Mesenchymal stem cell (in vitro differentiated cells and primary cell): ENCODE measurements around the gene SLC16A4.
"Not testable (repeated sequence)": the region's sequence is repeated elsewhere in the genome, so short reads cannot be mapped to it uniquely, and the experiment has no call there.

Source experiments
- DNase-seq: peaks from one replicate; pipeline ENCODE4 v3.0.0-alpha.2; 2013
- H2AFZ ChIP-seq: one replicate; pipeline ENCODE4 v1.6.1; 2013; ENCODE audit warnings: low read depth, mild to moderate bottlenecking, control low read depth, inconsistent platforms, low read length, moderate library complexity
- H2AK5ac ChIP-seq: 2 replicates; pipeline ENCODE4 v1.6.1; 2013; ENCODE audit warnings: low read length, moderate library complexity, mild to moderate bottlenecking, inconsistent platforms; ENCODE audit not compliant: severe bottlenecking
- H2BK120ac ChIP-seq: one replicate; pipeline ENCODE4 v1.6.1; 2013; ENCODE audit warnings: low read depth, mild to moderate bottlenecking, inconsistent platforms, low read length, moderate library complexity
- H2BK12ac ChIP-seq, 2 experiments: one replicate each; pipeline ENCODE4 v1.6.1; 2013; ENCODE audit warnings: inconsistent platforms in 2 of 2, low read length in 2 of 2, mild to moderate bottlenecking in 2 of 2, moderate library complexity in 2 of 2, control low read depth in 1 of 2
- H2BK15ac ChIP-seq: one replicate; pipeline ENCODE4 v1.6.1; 2013; ENCODE audit warnings: mild to moderate bottlenecking, low read depth, inconsistent platforms; ENCODE audit not compliant: poor library complexity, severe bottlenecking
- H2BK5ac ChIP-seq: 2 replicates; pipeline ENCODE4 v1.6.1; 2013; ENCODE audit warnings: low read depth, mild to moderate bottlenecking, low read length, control low read depth, inconsistent platforms; ENCODE audit not compliant: poor library complexity, severe bottlenecking
- H3K14ac ChIP-seq, 2 experiments: one replicate each; pipeline ENCODE4 v1.6.1; 2013; ENCODE audit warnings: inconsistent platforms in 2 of 2, low read length in 2 of 2, control low read depth in 1 of 2, mild to moderate bottlenecking in 1 of 2, moderate library complexity in 1 of 2
- H3K18ac ChIP-seq, 2 experiments: one replicate each; pipeline ENCODE4 v1.6.1; 2013; ENCODE audit warnings: inconsistent platforms in 2 of 2, low read length in 2 of 2, control low read depth in 1 of 2, low read depth in 1 of 2, mild to moderate bottlenecking in 1 of 2
- H3K23ac ChIP-seq, 2 experiments: one replicate each; pipeline ENCODE4 v1.6.1; 2013; ENCODE audit warnings: inconsistent platforms in 2 of 2, low read length in 2 of 2, mild to moderate bottlenecking in 2 of 2, moderate library complexity in 2 of 2, control low read depth in 1 of 2
- H3K27ac ChIP-seq: 2 replicates; pipeline ENCODE4 v1.5.1; 2013; ENCODE audit warnings: mild to moderate bottlenecking, moderate library complexity, low read length, control low read depth, inconsistent platforms; ENCODE audit not compliant: poor library complexity, severe bottlenecking
- H3K27me3 ChIP-seq, 2 experiments: 2 replicates each; pipeline versions ENCODE4 v1.6.1 to v1.7.0; 2013; ENCODE audit warnings: low read length in 2 of 2, mild to moderate bottlenecking in 2 of 2, moderate library complexity in 2 of 2, control low read depth in 1 of 2, inconsistent platforms in 1 of 2; ENCODE audit not compliant: control insufficient read depth in 1 of 2, insufficient read depth in 1 of 2
- H3K36me3 ChIP-seq, 2 experiments: 2 replicates each; pipeline versions ENCODE4 v1.6.1 to v1.7.0; 2013; ENCODE audit warnings: low read length in 2 of 2, control low read depth in 1 of 2, inconsistent platforms in 1 of 2, low read depth in 1 of 2, mild to moderate bottlenecking in 1 of 2; ENCODE audit not compliant: insufficient read depth in 2 of 2, control insufficient read depth in 1 of 2
- H3K4ac ChIP-seq, 2 experiments: one replicate each; pipeline ENCODE4 v1.6.1; 2013; ENCODE audit warnings: inconsistent platforms in 2 of 2, low read length in 2 of 2, mild to moderate bottlenecking in 2 of 2, moderate library complexity in 2 of 2, control low read depth in 1 of 2, low read depth in 1 of 2
- H3K4me1 ChIP-seq: 2 replicates; pipeline ENCODE4 v1.6.1; 2013; ENCODE audit warnings: low read depth, low read length, control low read depth; ENCODE audit not compliant: control insufficient read depth, insufficient read depth
- H3K4me2 ChIP-seq: 2 replicates; pipeline ENCODE4 v1.6.1; 2013; ENCODE audit warnings: low read length, mild to moderate bottlenecking, inconsistent platforms; ENCODE audit not compliant: poor library complexity, severe bottlenecking
- H3K4me3 ChIP-seq, 2 experiments: 2 replicates each; pipeline versions ENCODE4 v1.5.1 to v1.7.0; 2013; ENCODE audit warnings: low read length in 2 of 2, mild to moderate bottlenecking in 2 of 2, control low read depth in 1 of 2, low read depth in 1 of 2; ENCODE audit not compliant: insufficient read depth in 1 of 2
- H3K79me1 ChIP-seq: replicated peaks from 2 replicates; pipeline ENCODE4 v1.6.1; 2013; ENCODE audit warnings: mild to moderate bottlenecking, control low read depth, low read length, inconsistent platforms; ENCODE audit not compliant: poor library complexity, severe bottlenecking
- H3K9ac ChIP-seq: 2 replicates; pipeline ENCODE4 v1.7.0; 2013; ENCODE audit warnings: mild to moderate bottlenecking, low read length, moderate library complexity
- H3K9me3 ChIP-seq: 2 replicates; pipeline ENCODE4 v1.7.0; 2013; ENCODE audit warnings: mild to moderate bottlenecking, low read length; ENCODE audit not compliant: control insufficient read depth
- H4K8ac ChIP-seq: one replicate; pipeline ENCODE4 v1.6.1; 2013; ENCODE audit warnings: inconsistent platforms, mild to moderate bottlenecking, low read length, moderate library complexity
- H4K91ac ChIP-seq: one replicate; pipeline ENCODE4 v1.6.1; 2013; ENCODE audit warnings: mild to moderate bottlenecking, low read length, inconsistent platforms
- WGBS: methylation state at CpG from one replicate; pipeline ENCODE4 v1.1.7; 2013; ENCODE audit warnings: mixed read lengths; 5-methylcytosine and 5-hydroxymethylcytosine counted together

SLC16A4 gene

GRCh38 chr1:110406407-110406806 is 15.6 kb upstream of the SLC16A4 start:
- not testable (repeated sequence) for H3K79me1 ChIP-seq, H4K8ac ChIP-seq, H3K4me1 ChIP-seq, H3K9me3 ChIP-seq, H3K23ac ChIP-seq, H2BK15ac ChIP-seq, H3K14ac ChIP-seq, H4K91ac ChIP-seq, H3K4ac ChIP-seq, DNase-seq, H2AFZ ChIP-seq, H3K18ac ChIP-seq, H2BK120ac ChIP-seq, H3K27ac ChIP-seq, H2BK5ac ChIP-seq, H2AK5ac ChIP-seq, H2BK12ac ChIP-seq, H3K27me3 ChIP-seq
- 93% methylated on average over 8 of the region's 15 CpGs for WGBS
- Histone ChIP-seq H3K4me3 (peak overlapping the region in 1 of 2 experiments; percentile 90), H3K9ac (peak overlapping the region; percentile 96), H3K4me2 (peak overlapping the region; percentile 69), H3K36me3 (peaks cover 11 to 40% of the 10 kb centered on the region in 2 experiments)

- no peak overlapping the region for H3K4me2 ChIP-seq
- H2BK12ac ChIP-seq: no peak overlapping the region
- H3K9ac ChIP-seq: peak overlapping the region; percentile 27
- H2BK120ac ChIP-seq: no peak overlapping the region
- H3K27me3 ChIP-seq: no peaks in the 10 kb centered on the region
- H3K4me3 ChIP-seq: no peak overlapping the region
- no peak overlapping the region for H3K4ac ChIP-seq
- DNase-seq: no peak
- peaks cover 17 to 58% of the 10 kb centered on the region in 2 experiments for H3K36me3 ChIP-seq
- H2AK5ac ChIP-seq: no peak overlapping the region
- H3K79me1 ChIP-seq: peaks cover 6% of the 10 kb centered on the region
- H2BK5ac ChIP-seq: no peak overlapping the region
- no peak overlapping the region for H2AFZ ChIP-seq
- H3K27ac ChIP-seq: no peak overlapping the region
- H3K18ac ChIP-seq: no peak overlapping the region
- 100% methylated on average over 4 of the region's 4 CpGs for WGBS
- no peak overlapping the region for H4K91ac ChIP-seq
- no peak overlapping the region for H4K8ac ChIP-seq
- no peaks in the 10 kb centered on the region for H3K9me3 ChIP-seq
- H3K14ac ChIP-seq: no peak overlapping the region
- H3K23ac ChIP-seq: no peak overlapping the region
- no peaks in the 10 kb centered on the region for H3K4me1 ChIP-seq
- no peak overlapping the region for H2BK15ac ChIP-seq
Measured at GRCh38 chr1:110404401-110404800, 13.6 kb upstream of the SLC16A4 start.

- H3K4me1 ChIP-seq: no peaks in the 10 kb centered on the region
- no peak overlapping the region for H4K8ac ChIP-seq
- no peak overlapping the region for H3K9ac ChIP-seq
- H3K14ac ChIP-seq: no peak overlapping the region
- no peak overlapping the region for H3K4me3 ChIP-seq
- no peak overlapping the region for H3K4me2 ChIP-seq
- H2AFZ ChIP-seq: no peak overlapping the region
- H2BK15ac ChIP-seq: no peak overlapping the region
- WGBS: 97% methylated on average over 4 of the region's 5 CpGs
- H2BK12ac ChIP-seq: no peak overlapping the region
- no peaks in the 10 kb centered on the region for H3K27me3 ChIP-seq
- H2BK120ac ChIP-seq: no peak overlapping the region
- H3K36me3 ChIP-seq: peaks cover 17 to 62% of the 10 kb centered on the region in 2 experiments
- H3K23ac ChIP-seq: no peak overlapping the region
- H3K27ac ChIP-seq: no peak overlapping the region
- H2AK5ac ChIP-seq: no peak overlapping the region
- peaks cover 6% of the 10 kb centered on the region for H3K79me1 ChIP-seq
- H3K4ac ChIP-seq: no peak overlapping the region
- H2BK5ac ChIP-seq: no peak overlapping the region
- H3K9me3 ChIP-seq: no peaks in the 10 kb centered on the region
- no peak overlapping the region for H3K18ac ChIP-seq
- no peak overlapping the region for H4K91ac ChIP-seq
- no peak for DNase-seq
Measured at GRCh38 chr1:110403805-110404204, 13.0 kb upstream of the SLC16A4 start.

GRCh38 chr1:110396259-110396958 is 5.6 kb upstream of the SLC16A4 start:
- WGBS: 96% methylated on average over 41 of the region's 48 CpGs
- H3K27ac ChIP-seq: not testable (repeated sequence)

More at GRCh38 chr1:110396259-110396958, 5.6 kb upstream of the SLC16A4 start:
- H3K4me1 ChIP-seq, H3K23ac ChIP-seq, H2BK5ac ChIP-seq, H3K27me3 ChIP-seq, H3K4ac ChIP-seq, DNase-seq, H3K14ac ChIP-seq, H3K9ac ChIP-seq, H2AK5ac ChIP-seq, H3K4me3 ChIP-seq, H2BK120ac ChIP-seq, H3K4me2 ChIP-seq, H4K8ac ChIP-seq, H2BK15ac ChIP-seq, H3K18ac ChIP-seq, H3K9me3 ChIP-seq, H2BK12ac ChIP-seq, H3K79me1 ChIP-seq, H4K91ac ChIP-seq, H2AFZ ChIP-seq: not testable (repeated sequence)
- peaks cover 19 to 39% of the 10 kb centered on the region in 2 experiments for H3K36me3 ChIP-seq
